HL-60 (cell line): ENCODE results near the gene OPHN1.

Experiments
- DNase-seq, 2 experiments: peaks; one replicate each; pipeline ENCODE4 v3.0.0-alpha.2; 2010 to 2020; ENCODE audit warnings: low read depth in 1 of 2, low spot score in 1 of 2
- H3K27ac ChIP-seq: fragments of 250-450 bp; sonication (Bioruptor Pico); replicated peaks from 2 replicates; pipeline ENCODE4 v1.5.1; 2020; ENCODE audit warnings: mild to moderate bottlenecking, moderate library complexity
- H3K27me3 ChIP-seq: fragments of 250-450 bp; sonication (Bioruptor Pico); 2 replicates; pipeline ENCODE4 v1.5.1; 2021; ENCODE audit warnings: mild to moderate bottlenecking, moderate library complexity; ENCODE audit not compliant: insufficient read depth, poor library complexity, severe bottlenecking
- H3K4me3 ChIP-seq: replicated peaks from 2 replicates; pipeline ENCODE4 v1.5.1; 2011; ENCODE audit warnings: mild to moderate bottlenecking, control low read depth, low read length; ENCODE audit not compliant: insufficient read depth
- CTCF ChIP-seq: IDR thresholded peaks from one replicate; pipeline ENCODE4 v1.5.1; 2011; ENCODE audit warnings: low read length, control low read depth, inconsistent platforms; ENCODE audit not compliant: insufficient read depth
- GABPA ChIP-seq: IDR thresholded peaks from 2 replicates; pipeline ENCODE4 v1.6.1; 2012; ENCODE audit warnings: low read depth
- POLR2AphosphoS5 ChIP-seq: IDR thresholded peaks from 2 replicates; pipeline ENCODE4 v1.6.1; 2012; ENCODE audit warnings: low read depth
- REST ChIP-seq: IDR thresholded peaks from 2 replicates; pipeline ENCODE4 v1.6.1; 2012; ENCODE audit warnings: low read depth; ENCODE audit not compliant: insufficient replicate concordance
- SPI1 ChIP-seq: IDR thresholded peaks from 2 replicates; pipeline ENCODE4 v1.6.1; 2012; ENCODE audit warnings: low read depth, mild to moderate bottlenecking, borderline replicate concordance

Gene OPHN1

GRCh38 chrX:68059469-68059868 lies 373.8 kb downstream of the OPHN1 start:
- TF ChIP-seq GABPA, result no peak
- Histone ChIP-seq H3K27ac (no peak overlapping the region), H3K4me3 (no peak overlapping the region), H3K27me3 (no peaks in the 10 kb centered on the region)
- no peak for DNase-seq

- H3K4me3 ChIP-seq, result no peak overlapping the region
- TF ChIP-seq GABPA, result no peak
- TF ChIP-seq SPI1, result no peak
- no peak for TF ChIP-seq POLR2AphosphoS5
- no peak for TF ChIP-seq CTCF
- no peak for TF ChIP-seq REST
- no peak for DNase-seq
- H3K27me3 ChIP-seq, result no peaks in the 10 kb centered on the region
- no peak overlapping the region for H3K27ac ChIP-seq
Observed at GRCh38 chrX:68049466-68049865, 383.8 kb downstream of the OPHN1 start.

- TF ChIP-seq REST, result no peak
- TF ChIP-seq POLR2AphosphoS5, result no peak
- no peak for TF ChIP-seq SPI1
- TF ChIP-seq GABPA, result no peak
- TF ChIP-seq CTCF, result no peak
- Histone ChIP-seq H3K27ac (no peak overlapping the region), H3K4me3 (no peak overlapping the region), H3K27me3 (no peaks in the 10 kb centered on the region)
- DNase-seq, result no peak
Observed at GRCh38 chrX:68048774-68049173, 384.5 kb downstream of the OPHN1 start.

GRCh38 chrX:68045008-68045577 lies 388.2 kb downstream of the OPHN1 start:
- H3K4me3 ChIP-seq, result no peak overlapping the region
- no peak for DNase-seq
- no peaks in the 10 kb centered on the region for H3K27me3 ChIP-seq
- TF ChIP-seq REST, result no peak
- no peak for TF ChIP-seq SPI1
- no peak for TF ChIP-seq CTCF
- TF ChIP-seq GABPA, result no peak
- no peak for TF ChIP-seq POLR2AphosphoS5
- H3K27ac ChIP-seq, result no peak overlapping the region
